Activated naive CD4-positive, alpha-beta T cell treated with anti-CD3 and anti-CD28 coated beads for 36 hours (primary cell): Measurements from ENCODE around the gene NXN. TPM values are rescaled to one million over a fixed set of nuclear protein-coding genes. Genes with fewer than 3 reads are reported as not detected.
"Not testable (repeated sequence)": the region's sequence is repeated elsewhere in the genome, so short reads cannot be mapped to it uniquely, and the experiment has no call there.

ENCODE experiments used
- CTCF ChIA-PET: fragments of 350-600 bp; sonication (Branson Sonifier 250); formaldehyde crosslinking; loops from one replicate; lab custom pipeline; 2021; ENCODE audit warnings: antibody characterized with exemption; lab: Charles Lee
- DNase-seq: peaks from one replicate; pipeline ENCODE4 v3.0.0-alpha.2; 2020
- H3K27ac Mint-ChIP-seq: one replicate; pipeline ENCODE4 v1.8.0; 2021; ENCODE audit warnings: mild to moderate bottlenecking, mixed read lengths
- H3K27me3 Mint-ChIP-seq: one replicate; pipeline ENCODE4 v1.8.0; 2021; ENCODE audit warnings: low read depth, mixed read lengths
- H3K36me3 Mint-ChIP-seq: one replicate; pipeline ENCODE4 v1.8.0; 2021; ENCODE audit warnings: low read depth, mixed read lengths
- H3K4me1 Mint-ChIP-seq: one replicate; pipeline ENCODE4 v1.8.0; 2021; ENCODE audit warnings: low read depth, mixed read lengths
- H3K4me3 Mint-ChIP-seq: one replicate; pipeline ENCODE4 v1.8.0; 2021; ENCODE audit warnings: mild to moderate bottlenecking, moderate library complexity, mixed read lengths
- H3K9me3 Mint-ChIP-seq: one replicate; pipeline ENCODE4 v1.8.0; 2021; ENCODE audit warnings: mixed read lengths
- intact Hi-C: fragments of 100-400 bp; cut with micrococcal nuclease; formaldehyde crosslinking; loops from one replicate; pipeline ENCODE4 v1.15.1; 2023
- total RNA-seq, 2 experiments: library from RNA; stranded (reverse); gene quantifications; one replicate each; pipeline ENCODE4 v1.2.3, GENCODE V29; 2021

Gene NXN
- total RNA-seq, 2 experiments from 2014 or later: 0.20 to 0.33 TPM

- H3K4me1 Mint-ChIP-seq: no peaks in the 10 kb centered on the region
- no peaks in the 10 kb centered on the region for H3K36me3 Mint-ChIP-seq
- H3K9me3 Mint-ChIP-seq: no peaks in the 10 kb centered on the region
- DNase-seq: no peak
- intact Hi-C loops: no loop called here
- no peak overlapping the region for H3K4me3 Mint-ChIP-seq
- H3K27me3 Mint-ChIP-seq: no peaks in the 10 kb centered on the region
- CTCF ChIA-PET: no interaction called here
- H3K27ac Mint-ChIP-seq: no peak overlapping the region
These were observed 46.1 kb downstream of the NXN start for GRCh38 chr17:933312-934073.

- Mint-ChIP-seq H3K9me3 (no peaks in the 10 kb centered on the region), H3K4me1 (no peaks in the 10 kb centered on the region), H3K27ac (no peak overlapping the region), H3K36me3 (no peaks in the 10 kb centered on the region), H3K27me3 (no peaks in the 10 kb centered on the region), H3K4me3 (no peak overlapping the region)
- intact Hi-C loops: no loop called here
- DNase-seq: no peak
- CTCF ChIA-PET: no interaction called here
These were observed 49.3 kb downstream of the NXN start for GRCh38 chr17:930258-930657.

GRCh38 chr17:929586-929985, 50.0 kb downstream of the NXN start:
- DNase-seq: no peak
- intact Hi-C loops: no loop called here
- Mint-ChIP-seq H3K27me3 (no peaks in the 10 kb centered on the region), H3K36me3 (no peaks in the 10 kb centered on the region), H3K4me1 (no peaks in the 10 kb centered on the region), H3K4me3 (no peak overlapping the region), H3K27ac (no peak overlapping the region), H3K9me3 (no peaks in the 10 kb centered on the region)
- CTCF ChIA-PET: interaction anchor here (0.6 kb wide), 1 partner anchor 147 kb away, joined by 4 read pairs; no protein-coding TSS in a partner anchor

GRCh38 chr17:927611-928461, 51.7 kb downstream of the NXN start:
- CTCF ChIA-PET: interaction anchor here (1.1 kb wide), 1 partner anchor 49 kb away, joined by 4 read pairs; no protein-coding TSS in a partner anchor
- H3K27me3 Mint-ChIP-seq: no peaks in the 10 kb centered on the region
- no peaks in the 10 kb centered on the region for H3K4me1 Mint-ChIP-seq
- no peaks in the 10 kb centered on the region for H3K9me3 Mint-ChIP-seq
- no peak for DNase-seq
- H3K4me3 Mint-ChIP-seq: no peak overlapping the region
- intact Hi-C loops: no loop called here
- H3K27ac Mint-ChIP-seq: no peak overlapping the region
- H3K36me3 Mint-ChIP-seq: no peaks in the 10 kb centered on the region

GRCh38 chr17:925817-926216, 53.8 kb downstream of the NXN start:
- Mint-ChIP-seq H3K4me1 (no peaks in the 10 kb centered on the region), H3K27ac (no peak overlapping the region), H3K4me3 (no peak overlapping the region), H3K9me3 (no peaks in the 10 kb centered on the region), H3K36me3 (no peaks in the 10 kb centered on the region), H3K27me3 (no peaks in the 10 kb centered on the region)
- CTCF ChIA-PET: interaction anchor here (1.0 kb wide), 1 partner anchor 73 kb away, joined by 4 read pairs; no protein-coding TSS in a partner anchor
- intact Hi-C loops: no loop called here
- no peak for DNase-seq

- Mint-ChIP-seq H3K4me3 (no peak overlapping the region), H3K36me3 (no peaks in the 10 kb centered on the region), H3K27ac (no peak overlapping the region), H3K4me1 (no peaks in the 10 kb centered on the region), H3K9me3 (no peaks in the 10 kb centered on the region), H3K27me3 (no peaks in the 10 kb centered on the region)
- DNase-seq: no peak
- CTCF ChIA-PET: interaction anchor here (1.0 kb wide), 1 partner anchor 74 kb away, joined by 4 read pairs; no protein-coding TSS in a partner anchor
- intact Hi-C loops: no loop called here
These were observed 54.7 kb downstream of the NXN start for GRCh38 chr17:924711-925475.

GRCh38 chr17:924306-924705, 55.3 kb downstream of the NXN start:
- H3K27me3 Mint-ChIP-seq, H3K9me3 Mint-ChIP-seq, DNase-seq, H3K27ac Mint-ChIP-seq, CTCF ChIA-PET, H3K4me1 Mint-ChIP-seq, intact Hi-C loops, H3K4me3 Mint-ChIP-seq, H3K36me3 Mint-ChIP-seq: not testable (repeated sequence)

GRCh38 chr17:923633-924032, 55.9 kb downstream of the NXN start:
- intact Hi-C loops: no loop called here
- CTCF ChIA-PET: no interaction called here
- Mint-ChIP-seq H3K4me3 (no peak overlapping the region), H3K36me3 (no peaks in the 10 kb centered on the region), H3K4me1 (no peaks in the 10 kb centered on the region), H3K27me3 (no peaks in the 10 kb centered on the region), H3K9me3 (no peaks in the 10 kb centered on the region), H3K27ac (no peak overlapping the region)
- no peak for DNase-seq

GRCh38 chr17:921161-921560, 58.4 kb downstream of the NXN start:
- no peak overlapping the region for H3K27ac Mint-ChIP-seq
- H3K9me3 Mint-ChIP-seq: no peaks in the 10 kb centered on the region
- no peaks in the 10 kb centered on the region for H3K36me3 Mint-ChIP-seq
- H3K27me3 Mint-ChIP-seq: no peaks in the 10 kb centered on the region
- H3K4me3 Mint-ChIP-seq: no peak overlapping the region
- no peaks in the 10 kb centered on the region for H3K4me1 Mint-ChIP-seq
- intact Hi-C loops: no loop called here
- DNase-seq: no peak
- CTCF ChIA-PET: no interaction called here

GRCh38 chr17:920190-920589, 59.4 kb downstream of the NXN start:
- Mint-ChIP-seq H3K4me1 (no peaks in the 10 kb centered on the region), H3K4me3 (no peak overlapping the region), H3K27me3 (no peaks in the 10 kb centered on the region), H3K9me3 (no peaks in the 10 kb centered on the region), H3K36me3 (no peaks in the 10 kb centered on the region), H3K27ac (no peak overlapping the region)
- CTCF ChIA-PET: no interaction called here
- intact Hi-C loops: no loop called here
- no peak for DNase-seq

GRCh38 chr17:917941-918740, 61.4 kb downstream of the NXN start:
- H3K9me3 Mint-ChIP-seq: no peaks in the 10 kb centered on the region
- no peak overlapping the region for H3K4me3 Mint-ChIP-seq
- DNase-seq: no peak
- no peaks in the 10 kb centered on the region for H3K36me3 Mint-ChIP-seq
- H3K27me3 Mint-ChIP-seq: peaks cover 9% of the 10 kb centered on the region
- CTCF ChIA-PET: interaction anchor here (0.9 kb wide), 1 partner anchor 63 kb away, joined by 3 read pairs; no protein-coding TSS in a partner anchor
- intact Hi-C loops: no loop called here
- no peaks in the 10 kb centered on the region for H3K4me1 Mint-ChIP-seq
- H3K27ac Mint-ChIP-seq: no peak overlapping the region
